ENCODE measurements around the gene ERI3. TPM values are rescaled to one million over a fixed set of nuclear protein-coding genes. Genes with fewer than 3 reads are reported as not detected.

Gene ERI3
- total and polyA plus RNA-seq, 9 of the 15 experiments (the other 6 are each of a cell fraction or from before 2014, with no cell fraction given) = 47.8 to 93.4 (median 67.2) TPM

DNA sequence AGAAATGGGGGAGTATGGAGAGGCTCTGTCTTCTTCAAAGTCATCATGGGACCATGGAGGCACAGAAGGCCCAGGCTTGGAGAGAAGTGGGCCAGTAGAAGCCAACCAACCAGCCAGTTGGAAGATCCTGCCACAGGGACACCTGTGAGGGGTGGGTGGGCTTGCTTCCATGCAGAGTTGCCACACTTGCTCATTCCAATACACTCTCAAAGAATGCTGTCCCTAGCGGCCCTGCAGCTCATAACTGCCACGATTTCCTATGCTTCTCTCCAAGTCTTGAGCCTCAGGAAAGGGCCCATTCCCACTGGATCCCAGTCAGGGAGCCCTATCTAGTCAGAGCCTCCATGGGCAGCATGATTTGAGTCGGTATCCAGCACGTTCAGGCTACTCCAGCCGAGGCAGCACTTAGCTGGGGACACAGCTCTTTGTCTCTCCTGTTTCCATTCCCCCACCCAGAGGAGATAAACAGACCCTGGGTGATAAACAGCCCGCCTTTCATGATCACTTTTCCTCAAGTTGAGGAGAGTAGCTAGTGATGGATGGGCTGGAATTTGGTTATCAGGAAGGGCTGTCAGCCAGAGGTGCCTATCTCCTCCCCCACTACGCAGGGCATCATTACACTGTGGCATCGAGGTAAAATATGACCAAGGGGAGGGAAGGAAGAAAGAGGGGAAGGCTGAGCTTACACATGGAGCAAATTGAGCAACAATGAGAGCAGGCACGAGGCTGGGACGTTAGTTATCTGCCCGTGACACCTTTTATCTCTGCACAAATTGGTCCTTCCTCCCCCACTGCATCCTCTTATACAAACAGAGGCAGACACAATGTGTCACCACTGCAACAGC lies 64.6 kb downstream of the ERI3 start (continued):
- peak; percentile 73 for TF ChIP-seq POLR2AphosphoS5 (IDR thresholded peaks at IDR 0.05; ENCODE audit: control insufficient read depth, insufficient read depth, low read depth, low read length)
- peak; percentile 29; the same call in 1 of the 2 replicates for TF ChIP-seq HOMEZ (CRISPR knock-in tag; IDR thresholded peaks at IDR 0.05)
- TF ChIP-seq ZNF586 (CRISPR knock-in tag; conservative IDR thresholded peaks at IDR 0.05) = no peak
- no peak for TF ChIP-seq ZNF57 (CRISPR knock-in tag; IDR thresholded peaks at IDR 0.05)
- no peak; the same call in 1 of the 2 replicates for TF ChIP-seq ZNF324 (CRISPR knock-in tag; IDR thresholded peaks at IDR 0.05)
- no peak for TF ChIP-seq ELF1 (tag; IDR thresholded peaks at IDR 0.05)
- TF ChIP-seq TCF7 (IDR thresholded peaks at IDR 0.05; ENCODE audit: borderline replicate concordance) = no peak
- no peak for TF ChIP-seq ZZZ3 (IDR thresholded peaks at IDR 0.05)
- no peak for TF ChIP-seq CCAR2 (IDR thresholded peaks at IDR 0.05; ENCODE audit: low read depth, low read length)
- TF ChIP-seq ATF4 (CRISPR knock-in tag; IDR thresholded peaks at IDR 0.05) = peak; percentile 58; the same call in 1 of the 2 replicates
- peak; percentile 91 for TF ChIP-seq NCOR1 (IDR thresholded peaks at IDR 0.05)
- TF ChIP-seq TAL1 (IDR thresholded peaks at IDR 0.05) = peak; percentile 94
- TF ChIP-seq ZBTB12 (CRISPR knock-in tag; IDR thresholded peaks at IDR 0.05) = 0 out of 2 replicates have a peak, but pooled peaks have one; percentile 44
- no peak for TF ChIP-seq MCM5 (IDR thresholded peaks at IDR 0.05; ENCODE audit: low read depth)
- no peak for TF ChIP-seq PCBP1 (IDR thresholded peaks at IDR 0.05; ENCODE audit: low read depth, low read length, poor library complexity, severe bottlenecking)
- no peak for TF ChIP-seq KDM5B (IDR thresholded peaks at IDR 0.05; ENCODE audit: insufficient replicate concordance, low read depth, low read length)
- TF ChIP-seq ZNF263 (CRISPR knock-in tag; IDR thresholded peaks at IDR 0.05; ENCODE audit: borderline replicate concordance) = peak; percentile 73; the same call in 1 of the 2 replicates
- TF ChIP-seq, protein P1, sequence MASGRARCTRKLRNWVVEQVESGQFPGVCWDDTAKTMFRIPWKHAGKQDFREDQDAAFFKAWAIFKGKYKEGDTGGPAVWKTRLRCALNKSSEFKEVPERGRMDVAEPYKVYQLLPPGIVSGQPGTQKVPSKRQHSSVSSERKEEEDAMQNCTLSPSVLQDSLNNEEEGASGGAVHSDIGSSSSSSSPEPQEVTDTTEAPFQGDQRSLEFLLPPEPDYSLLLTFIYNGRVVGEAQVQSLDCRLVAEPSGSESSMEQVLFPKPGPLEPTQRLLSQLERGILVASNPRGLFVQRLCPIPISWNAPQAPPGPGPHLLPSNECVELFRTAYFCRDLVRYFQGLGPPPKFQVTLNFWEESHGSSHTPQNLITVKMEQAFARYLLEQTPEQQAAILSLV (tag; IDR thresholded peaks at IDR 0.05) = peak; percentile 49; the same call in 1 of the 2 replicates
- TF ChIP-seq RAD51 (IDR thresholded peaks at IDR 0.05; ENCODE audit: borderline replicate concordance, low read depth) = peak; percentile 42; the same call in 1 of the 2 replicates
- TF ChIP-seq, protein P2, sequence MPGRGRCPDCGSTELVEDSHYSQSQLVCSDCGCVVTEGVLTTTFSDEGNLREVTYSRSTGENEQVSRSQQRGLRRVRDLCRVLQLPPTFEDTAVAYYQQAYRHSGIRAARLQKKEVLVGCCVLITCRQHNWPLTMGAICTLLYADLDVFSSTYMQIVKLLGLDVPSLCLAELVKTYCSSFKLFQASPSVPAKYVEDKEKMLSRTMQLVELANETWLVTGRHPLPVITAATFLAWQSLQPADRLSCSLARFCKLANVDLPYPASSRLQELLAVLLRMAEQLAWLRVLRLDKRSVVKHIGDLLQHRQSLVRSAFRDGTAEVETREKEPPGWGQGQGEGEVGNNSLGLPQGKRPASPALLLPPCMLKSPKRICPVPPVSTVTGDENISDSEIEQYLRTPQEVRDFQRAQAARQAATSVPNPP (IDR thresholded peaks at IDR 0.05; ENCODE audit: borderline replicate concordance, insufficient read depth, insufficient read length) = no peak
- TF ChIP-seq HDAC2 (IDR thresholded peaks at IDR 0.05) = peak; percentile 97
- TF ChIP-seq ZNF282 (CRISPR knock-in tag; IDR thresholded peaks at IDR 0.05) = no peak
